HG02610 (cell line): ENCODE measurements around the gene NEK10.

Source experiments
- ATAC-seq: cut with Tn5 transposase; IDR thresholded peaks from one replicate; pipeline ENCODE4 v1.9.1; 2021; ENCODE audit warnings: mild to moderate bottlenecking, moderate library complexity; ENCODE audit not compliant: unreplicated experiment

Gene NEK10

DNA sequence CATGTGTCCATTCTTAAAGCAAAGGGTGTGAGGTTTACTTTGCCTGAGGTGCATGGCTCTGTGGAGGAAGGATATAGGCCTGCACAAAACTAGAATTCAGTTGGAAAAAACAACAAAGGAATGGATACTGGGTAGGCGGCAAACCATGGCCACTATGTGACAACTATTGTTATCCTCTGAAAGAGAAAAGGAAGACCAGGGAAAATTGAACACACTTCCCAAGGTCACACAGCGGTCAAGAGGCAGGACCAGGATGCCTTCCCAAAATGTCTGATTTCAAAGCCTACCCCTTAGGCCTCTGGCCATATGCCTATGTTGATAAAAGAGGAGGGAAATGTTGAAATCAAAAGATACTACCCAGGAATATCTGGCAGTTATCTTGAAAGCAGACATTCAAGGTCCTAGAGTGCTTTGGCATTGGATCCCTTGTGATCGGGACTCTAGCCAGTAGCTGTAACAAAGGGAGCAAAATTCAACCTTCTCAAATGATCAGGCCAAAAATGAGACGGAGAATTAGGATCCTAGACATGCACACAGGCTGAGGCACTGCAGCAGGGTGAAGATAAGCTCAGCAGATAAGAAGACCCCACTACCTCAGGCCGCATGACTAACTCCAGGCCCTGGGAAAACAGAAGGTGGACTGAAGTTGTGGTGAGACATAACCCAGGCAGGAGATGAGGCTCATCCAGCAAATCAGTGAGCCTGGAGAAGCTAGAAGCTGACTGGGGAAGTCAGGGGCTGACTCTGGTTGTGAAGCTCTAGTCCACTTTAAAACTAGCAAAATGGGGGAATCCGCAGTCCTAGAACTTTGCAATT lies 292.2 kb downstream of the NEK10 start:
- ATAC-seq: no peak

DNA sequence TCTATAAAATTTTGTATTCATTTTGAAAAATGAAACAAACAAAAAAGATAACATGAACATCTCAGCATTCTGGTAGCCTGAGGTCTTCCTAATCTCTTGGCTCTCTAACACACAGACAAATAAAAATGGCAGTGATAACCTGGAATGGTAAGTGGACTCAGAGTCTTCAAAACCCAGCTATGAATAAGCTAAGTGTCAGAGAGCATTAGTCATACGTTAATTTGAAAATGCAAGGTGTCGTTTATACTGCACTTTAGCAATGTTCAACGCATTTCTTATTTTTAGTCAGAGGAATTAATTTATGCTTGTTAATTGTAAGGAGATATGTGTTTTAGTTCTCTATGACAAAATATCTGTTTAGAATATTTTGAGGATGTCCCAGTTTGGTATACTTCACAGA lies 294.3 kb downstream of the NEK10 start:
- ATAC-seq: no peak

DNA sequence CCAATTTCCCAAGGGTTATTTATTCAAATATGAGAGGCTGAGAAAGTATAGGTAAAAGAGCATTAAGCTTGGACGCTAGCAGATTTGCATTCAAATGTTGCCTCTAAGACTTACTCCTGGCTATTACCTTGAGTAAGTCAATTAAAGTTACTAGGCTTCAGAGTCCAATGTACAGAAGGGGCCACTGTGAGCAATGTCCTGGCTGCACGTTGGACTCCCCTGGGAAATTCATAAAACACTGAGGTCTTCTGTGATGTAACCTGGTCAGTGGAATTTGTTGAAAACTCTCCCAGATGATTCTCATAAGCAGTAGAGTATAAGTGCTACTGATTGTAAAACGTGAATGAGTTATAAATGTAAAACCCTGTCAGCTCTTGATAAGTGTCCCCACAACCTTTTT lies 295.3 kb downstream of the NEK10 start:
- ATAC-seq: no peak

DNA sequence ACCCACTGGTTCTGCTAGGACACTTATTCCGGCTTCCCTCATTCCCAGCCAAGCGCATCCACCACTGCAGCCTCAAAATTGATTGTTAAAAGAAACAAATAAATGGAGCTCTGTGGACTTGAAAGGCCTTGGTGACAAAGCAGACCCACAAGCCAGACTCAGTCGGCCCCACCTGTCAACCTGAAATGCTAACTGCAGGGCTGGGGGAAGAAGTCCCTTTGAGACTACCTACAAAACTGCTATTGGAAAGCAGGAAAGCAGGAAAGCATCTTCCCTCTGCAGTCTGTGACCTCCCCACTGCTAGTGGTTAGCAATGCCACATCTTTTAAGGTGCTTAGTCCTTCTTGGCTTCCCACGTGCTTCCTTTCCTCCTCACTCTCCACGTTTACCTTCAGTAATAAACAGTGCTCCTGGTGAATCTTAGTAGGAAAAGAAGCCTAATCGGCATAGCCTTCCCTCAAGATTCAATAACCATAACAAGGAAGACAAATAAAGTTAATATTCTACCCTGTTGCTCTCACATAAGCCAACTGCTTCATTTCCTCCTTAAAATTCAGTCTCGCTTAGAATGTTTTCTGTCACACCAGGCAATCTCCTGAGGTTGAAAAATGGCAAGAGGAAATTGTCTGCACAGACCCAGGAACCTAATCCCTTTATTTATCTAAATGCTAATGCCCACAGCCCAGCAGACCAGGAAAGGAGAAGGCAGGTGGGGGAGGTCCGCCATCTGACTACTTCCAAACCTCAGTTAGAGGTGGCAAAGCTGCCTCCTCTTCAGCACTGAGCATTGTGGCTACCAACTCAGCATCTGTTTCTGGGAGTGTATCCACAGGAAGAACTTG lies 296.2 kb downstream of the NEK10 start:
- no peak for ATAC-seq

DNA sequence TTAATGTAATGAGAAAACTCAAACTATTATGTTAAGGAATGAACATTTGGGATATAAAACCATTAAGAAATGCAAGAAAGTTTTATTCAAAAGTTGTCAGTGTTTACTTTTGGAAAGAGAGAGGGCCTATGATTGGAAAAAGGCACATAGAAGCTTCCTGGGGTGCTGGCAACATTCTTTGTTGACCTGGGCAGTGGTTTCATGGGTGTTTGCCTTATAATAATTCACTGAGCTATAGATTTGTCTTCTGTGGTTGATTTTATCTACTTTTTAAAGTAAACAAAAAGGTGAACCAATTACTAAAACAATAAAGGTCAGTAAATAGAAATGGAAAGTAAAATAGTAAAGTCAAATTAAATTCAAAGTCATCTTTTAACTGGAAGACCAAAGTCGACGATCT lies 308.8 kb downstream of the NEK10 start:
- no peak for ATAC-seq
